Activated T-cell treated with anti-CD3 and anti-CD28 coated beads, Interleukin-2, amount 50 U/mL, for 72 hours (primary cell): ENCODE measurements around the gene SH3RF2. TPM values are rescaled to one million over a fixed set of nuclear protein-coding genes. Genes with fewer than 3 reads are reported as not detected.

Source experiments
- ATAC-seq, 2 donors: fragments of 150-1000 bp; cut with Tn5 transposase; replicated peaks in 1 of 2; 2 replicates each; pipeline ENCODE4 v1.10.0; 2021; ENCODE audit warnings: moderate library complexity in 2 of 2, mild to moderate bottlenecking in 1 of 2
- DNase-seq, 2 donors: peaks; one replicate each; pipeline ENCODE4 v3.0.0; 2021 to 2022; ENCODE audit warnings: mixed read lengths in 1 of 2
- H3K27ac Mint-ChIP-seq: one replicate; pipeline ENCODE4 v1.8.0; 2022; ENCODE audit warnings: mild to moderate bottlenecking, moderate library complexity, mixed read lengths
- H3K27me3 Mint-ChIP-seq: one replicate; pipeline ENCODE4 v1.8.0; 2022; ENCODE audit warnings: low read depth, mixed read lengths
- H3K36me3 Mint-ChIP-seq, 2 donors: one replicate each; pipeline ENCODE4 v1.8.0; 2022; ENCODE audit warnings: mixed read lengths in 2 of 2, mild to moderate bottlenecking in 1 of 2; ENCODE audit not compliant: insufficient read depth in 2 of 2
- H3K4me1 Mint-ChIP-seq: one replicate; pipeline ENCODE4 v1.8.0; 2022; ENCODE audit warnings: low read depth, mixed read lengths
- H3K4me3 Mint-ChIP-seq, 2 donors: one replicate each; pipeline ENCODE4 v1.8.0; 2022; ENCODE audit warnings: mild to moderate bottlenecking in 2 of 2, mixed read lengths in 2 of 2, moderate library complexity in 2 of 2
- H3K9me3 Mint-ChIP-seq, 2 donors: one replicate each; pipeline ENCODE4 v1.8.0; 2022; ENCODE audit warnings: mixed read lengths in 2 of 2
- total RNA-seq, 2 donors: library from RNA; stranded (reverse); gene quantifications; one replicate each; pipeline ENCODE4 v1.2.3, GENCODE V29; 2022

The SH3RF2 gene
- total RNA-seq, 2 donors from 2014 or later, result 0.53 to 0.79 TPM

- H3K27ac Mint-ChIP-seq, result no peak overlapping the region
- ATAC-seq, result no peak
- H3K36me3 Mint-ChIP-seq, result no peaks in the 10 kb centered on the region
- H3K27me3 Mint-ChIP-seq, result peaks cover 11% of the 10 kb centered on the region
- no peaks in the 10 kb centered on the region for H3K9me3 Mint-ChIP-seq
- DNase-seq, result no peak
- H3K4me1 Mint-ChIP-seq, result no peaks in the 10 kb centered on the region
- no peak overlapping the region for H3K4me3 Mint-ChIP-seq
Measured at GRCh38 chr5:146059460-146060220, 123.3 kb downstream of the SH3RF2 start.

- Mint-ChIP-seq H3K4me3 (no peak overlapping the region), H3K36me3 (no peaks in the 10 kb centered on the region), H3K27ac (no peak overlapping the region), H3K9me3 (no peaks in the 10 kb centered on the region), H3K4me1 (no peaks in the 10 kb centered on the region), H3K27me3 (peaks cover 11% of the 10 kb centered on the region)
- ATAC-seq, result no peak
- DNase-seq, result no peak
Measured at GRCh38 chr5:146060221-146060585, 123.8 kb downstream of the SH3RF2 start.

- Mint-ChIP-seq H3K36me3 (no peaks in the 10 kb centered on the region), H3K4me1 (no peaks in the 10 kb centered on the region), H3K27ac (no peak overlapping the region), H3K9me3 (no peaks in the 10 kb centered on the region), H3K27me3 (peaks cover 6% of the 10 kb centered on the region), H3K4me3 (no peak overlapping the region)
- ATAC-seq, result no peak
- DNase-seq, result no peak
Measured at GRCh38 chr5:146066968-146067367, 130.6 kb downstream of the SH3RF2 start.

- peaks cover 8% of the 10 kb centered on the region for H3K27me3 Mint-ChIP-seq
- ATAC-seq (no peak), DNase-seq (no peak)
- H3K36me3 Mint-ChIP-seq, result no peaks in the 10 kb centered on the region
- H3K27ac Mint-ChIP-seq, result no peak overlapping the region
- no peaks in the 10 kb centered on the region for H3K9me3 Mint-ChIP-seq
- H3K4me1 Mint-ChIP-seq, result no peaks in the 10 kb centered on the region
- H3K4me3 Mint-ChIP-seq, result no peak overlapping the region
Measured at GRCh38 chr5:146068206-146068605, 131.8 kb downstream of the SH3RF2 start.

GRCh38 chr5:146068977-146069779, 132.8 kb downstream of the SH3RF2 start:
- no peaks in the 10 kb centered on the region for H3K36me3 Mint-ChIP-seq
- no peak overlapping the region for H3K4me3 Mint-ChIP-seq
- ATAC-seq, result no peak
- no peak for DNase-seq
- H3K4me1 Mint-ChIP-seq, result no peaks in the 10 kb centered on the region
- no peaks in the 10 kb centered on the region for H3K9me3 Mint-ChIP-seq
- no peak overlapping the region for H3K27ac Mint-ChIP-seq
- H3K27me3 Mint-ChIP-seq, result peaks cover 8% of the 10 kb centered on the region

- Mint-ChIP-seq H3K4me3 (no peak overlapping the region), H3K36me3 (no peaks in the 10 kb centered on the region), H3K27ac (no peak overlapping the region), H3K9me3 (no peaks in the 10 kb centered on the region), H3K4me1 (no peaks in the 10 kb centered on the region), H3K27me3 (peaks cover 8% of the 10 kb centered on the region)
- ATAC-seq (no peak), DNase-seq (no peak)
Measured at GRCh38 chr5:146069780-146070099, 133.4 kb downstream of the SH3RF2 start.

GRCh38 chr5:146070746-146071145, 134.4 kb downstream of the SH3RF2 start:
- Mint-ChIP-seq H3K27me3 (peaks cover 8% of the 10 kb centered on the region), H3K4me3 (no peak overlapping the region), H3K36me3 (no peaks in the 10 kb centered on the region), H3K27ac (no peak overlapping the region), H3K9me3 (no peaks in the 10 kb centered on the region), H3K4me1 (no peaks in the 10 kb centered on the region)
- ATAC-seq (no peak), DNase-seq (no peak)

GRCh38 chr5:146071171-146071570, 134.8 kb downstream of the SH3RF2 start:
- peaks cover 8% of the 10 kb centered on the region for H3K27me3 Mint-ChIP-seq
- no peaks in the 10 kb centered on the region for H3K4me1 Mint-ChIP-seq
- no peak overlapping the region for H3K27ac Mint-ChIP-seq
- H3K4me3 Mint-ChIP-seq, result no peak overlapping the region
- no peaks in the 10 kb centered on the region for H3K36me3 Mint-ChIP-seq
- DNase-seq, result no peak
- no peaks in the 10 kb centered on the region for H3K9me3 Mint-ChIP-seq
- no peak for ATAC-seq

- no peak for DNase-seq
- Mint-ChIP-seq H3K36me3 (no peaks in the 10 kb centered on the region), H3K9me3 (no peaks in the 10 kb centered on the region), H3K4me1 (no peaks in the 10 kb centered on the region), H3K27me3 (peaks cover 16% of the 10 kb centered on the region), H3K4me3 (no peak overlapping the region), H3K27ac (no peak overlapping the region)
- ATAC-seq, result no peak
Measured at GRCh38 chr5:146072595-146072994, 136.2 kb downstream of the SH3RF2 start.

GRCh38 chr5:146073239-146073900, 137.0 kb downstream of the SH3RF2 start:
- Mint-ChIP-seq H3K36me3 (no peaks in the 10 kb centered on the region), H3K9me3 (no peaks in the 10 kb centered on the region), H3K27me3 (peaks cover 24% of the 10 kb centered on the region), H3K4me3 (no peak overlapping the region), H3K4me1 (no peaks in the 10 kb centered on the region), H3K27ac (no peak overlapping the region)
- no peak for DNase-seq
- no peak for ATAC-seq

GRCh38 chr5:146076028-146076427, 139.7 kb downstream of the SH3RF2 start:
- Mint-ChIP-seq H3K4me3 (no peak overlapping the region), H3K27ac (no peak overlapping the region), H3K4me1 (peaks cover 16% of the 10 kb centered on the region), H3K36me3 (no peaks in the 10 kb centered on the region), H3K9me3 (no peaks in the 10 kb centered on the region), H3K27me3 (peaks cover 44% of the 10 kb centered on the region)
- ATAC-seq (no peak), DNase-seq (no peak)

GRCh38 chr5:146076455-146076854, 140.1 kb downstream of the SH3RF2 start:
- no peak for ATAC-seq
- Mint-ChIP-seq H3K27me3 (peaks cover 44% of the 10 kb centered on the region), H3K27ac (no peak overlapping the region), H3K4me3 (no peak overlapping the region), H3K4me1 (peaks cover 16% of the 10 kb centered on the region), H3K9me3 (no peaks in the 10 kb centered on the region), H3K36me3 (no peaks in the 10 kb centered on the region)
- no peak for DNase-seq

GRCh38 chr5:146078566-146078965, 142.2 kb downstream of the SH3RF2 start:
- ATAC-seq, result peak in 1 of 2 donors; percentile 41

More at GRCh38 chr5:146078566-146078965, 142.2 kb downstream of the SH3RF2 start:
- Mint-ChIP-seq H3K27ac (no peak overlapping the region), H3K4me1 (peaks cover 16% of the 10 kb centered on the region), H3K27me3 (peaks cover 42% of the 10 kb centered on the region), H3K9me3 (no peaks in the 10 kb centered on the region), H3K4me3 (no peak overlapping the region), H3K36me3 (no peaks in the 10 kb centered on the region)
- no peak for DNase-seq
